Activated naive CD8-positive, alpha-beta T cell treated with anti-CD3 and anti-CD28 coated beads for 36 hours (primary cell): ENCODE results near the gene MEP1A. TPM values are rescaled to one million over a fixed set of nuclear protein-coding genes. Genes with fewer than 3 reads are reported as not detected.
"Not testable (repeated sequence)": the region's sequence is repeated elsewhere in the genome, so short reads cannot be mapped to it uniquely, and the experiment has no call there.

Source experiments
- DNase-seq: peaks from one replicate; pipeline ENCODE4 v3.0.0; 2021
- H3K27ac Mint-ChIP-seq: one replicate; pipeline ENCODE4 v1.8.0; 2022; ENCODE audit warnings: mild to moderate bottlenecking, moderate library complexity, mixed read lengths
- H3K27me3 Mint-ChIP-seq: one replicate; pipeline ENCODE4 v1.8.0; 2022; ENCODE audit warnings: mild to moderate bottlenecking, mixed read lengths
- H3K36me3 Mint-ChIP-seq: one replicate; pipeline ENCODE4 v1.8.0; 2021; ENCODE audit warnings: mild to moderate bottlenecking, mixed read lengths
- H3K4me1 Mint-ChIP-seq: one replicate; pipeline ENCODE4 v1.8.0; 2021; ENCODE audit warnings: mixed read lengths
- H3K4me3 Mint-ChIP-seq: one replicate; pipeline ENCODE4 v1.8.0; 2022; ENCODE audit warnings: mild to moderate bottlenecking, moderate library complexity, mixed read lengths
- H3K9me3 Mint-ChIP-seq: one replicate; pipeline ENCODE4 v1.8.0; 2022; ENCODE audit warnings: mixed read lengths
- total RNA-seq, 2 experiments: library from RNA; stranded (reverse); gene quantifications; one replicate each; pipeline ENCODE4 v1.2.3, GENCODE V29; 2021

MEP1A gene
- total RNA-seq, 2 experiments from 2014 or later, result not detected

DNA sequence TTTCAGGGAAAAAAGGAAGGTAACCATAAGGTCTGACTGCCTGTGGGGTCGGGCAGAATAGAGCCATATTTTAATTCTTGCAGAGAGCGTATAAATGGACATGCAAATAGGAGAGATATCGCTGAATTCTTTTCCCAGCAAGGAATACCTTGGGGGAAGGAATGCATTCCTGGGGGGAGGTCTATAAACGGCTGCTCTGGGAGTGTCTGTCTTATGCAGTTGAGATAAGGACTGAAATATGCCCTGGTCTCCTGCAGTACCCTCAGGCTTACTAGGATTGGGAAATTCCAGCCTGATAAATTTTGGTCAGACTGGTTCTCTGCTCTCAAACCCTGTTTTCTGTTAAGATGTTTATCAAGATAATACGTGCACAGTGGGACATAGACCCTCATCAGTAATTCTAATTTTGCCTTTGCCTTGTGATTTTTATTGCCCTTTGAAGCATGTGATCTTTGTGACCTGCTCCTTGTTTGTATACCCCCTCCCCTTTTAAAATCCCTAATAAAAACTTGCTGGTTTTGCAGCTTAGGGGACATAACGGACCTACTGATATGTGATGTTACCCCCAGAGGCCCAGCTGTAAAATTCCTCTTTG, 49.2 kb downstream of the MEP1A start:
- not testable (repeated sequence) for H3K27me3 Mint-ChIP-seq, H3K36me3 Mint-ChIP-seq, H3K27ac Mint-ChIP-seq, DNase-seq, H3K4me3 Mint-ChIP-seq, H3K4me1 Mint-ChIP-seq
- peaks cover 15% of the 10 kb centered on the region for H3K9me3 Mint-ChIP-seq

DNA sequence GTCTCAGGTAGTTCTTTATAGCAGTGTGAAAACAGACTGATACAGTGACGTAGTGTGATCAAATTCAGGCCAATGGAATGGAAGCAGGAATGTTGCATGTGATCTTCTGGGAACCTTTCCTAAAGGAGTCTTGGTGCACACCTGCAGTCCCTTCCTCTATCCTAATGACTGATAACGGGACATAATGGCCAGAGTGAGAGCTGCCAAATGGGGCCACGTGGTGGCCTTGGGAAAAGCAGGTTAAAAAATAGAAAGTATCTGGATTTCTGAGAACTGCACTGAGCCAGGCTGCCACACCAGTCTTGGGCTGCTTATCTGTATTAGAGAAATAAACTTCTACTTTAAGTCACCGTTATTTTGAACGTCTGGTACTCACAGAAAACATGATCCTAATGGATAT, 51.9 kb downstream of the MEP1A start:
- Mint-ChIP-seq H3K4me1 (peaks cover 5% of the 10 kb centered on the region), H3K27ac (no peak overlapping the region), H3K27me3 (peaks cover 24% of the 10 kb centered on the region), H3K9me3 (peaks cover 15% of the 10 kb centered on the region), H3K36me3 (peaks cover 4% of the 10 kb centered on the region), H3K4me3 (no peak overlapping the region)
- no peak for DNase-seq

DNA sequence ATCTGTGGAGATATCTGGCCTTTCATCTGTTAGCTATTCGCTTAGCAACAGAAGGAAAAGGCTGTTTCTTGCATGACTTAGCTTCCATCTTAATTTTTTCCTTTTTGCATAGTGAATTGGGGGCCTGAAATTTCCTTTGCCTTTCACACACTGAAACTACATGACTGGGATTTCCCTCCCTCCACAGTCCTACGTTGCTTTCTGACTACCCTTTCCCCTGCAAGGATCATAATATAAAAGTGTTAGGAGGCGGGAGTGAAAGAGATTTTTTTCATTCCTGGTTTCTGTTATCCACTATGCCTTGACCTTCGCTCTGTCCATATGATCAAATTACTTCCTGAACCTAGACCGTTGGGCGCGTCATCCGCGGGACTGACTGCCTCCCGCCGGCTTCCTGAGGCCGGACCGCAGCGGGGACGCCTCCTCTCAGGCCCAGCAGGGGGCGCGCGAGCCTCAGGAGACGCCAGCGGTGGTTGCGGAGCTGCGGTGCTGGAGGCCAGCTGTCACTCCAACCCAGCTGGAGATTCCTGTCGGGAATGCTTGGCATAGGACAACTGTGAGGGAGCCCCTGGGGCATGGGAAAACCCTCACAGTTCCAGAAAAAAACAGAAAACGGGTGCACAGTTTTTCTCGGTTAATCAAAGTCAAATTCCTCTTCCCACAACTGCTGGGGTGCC, 55.6 kb downstream of the MEP1A start:
- Mint-ChIP-seq H3K4me3 (peak overlapping the region; percentile 44), H3K36me3 (no peaks in the 10 kb centered on the region), H3K27ac (no peak overlapping the region), H3K4me1 (peaks cover 5% of the 10 kb centered on the region), H3K9me3 (no peaks in the 10 kb centered on the region), H3K27me3 (peaks cover 29% of the 10 kb centered on the region)
- peak; percentile 69 for DNase-seq

DNA sequence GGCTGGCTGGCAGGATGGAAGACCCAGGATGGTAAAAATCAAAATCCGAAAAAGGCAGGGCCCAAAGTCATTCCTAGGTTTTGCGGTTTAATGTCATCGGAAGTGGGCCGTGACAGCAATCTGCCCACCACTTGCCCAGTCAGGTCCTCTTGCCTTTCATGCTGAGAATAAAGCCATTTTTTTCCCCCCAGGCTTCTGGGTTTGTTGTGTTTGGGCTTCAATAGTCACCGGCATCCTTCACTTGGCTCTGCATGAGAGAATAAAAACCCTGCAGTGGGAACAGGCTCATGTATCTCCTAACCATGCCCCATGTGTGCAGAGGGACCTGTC, 56.1 kb downstream of the MEP1A start:
- peaks cover 34% of the 10 kb centered on the region for H3K27me3 Mint-ChIP-seq
- no peak overlapping the region for H3K4me3 Mint-ChIP-seq
- no peak overlapping the region for H3K27ac Mint-ChIP-seq
- no peak for DNase-seq
- no peaks in the 10 kb centered on the region for H3K9me3 Mint-ChIP-seq
- no peaks in the 10 kb centered on the region for H3K36me3 Mint-ChIP-seq
- peaks cover 5% of the 10 kb centered on the region for H3K4me1 Mint-ChIP-seq

DNA sequence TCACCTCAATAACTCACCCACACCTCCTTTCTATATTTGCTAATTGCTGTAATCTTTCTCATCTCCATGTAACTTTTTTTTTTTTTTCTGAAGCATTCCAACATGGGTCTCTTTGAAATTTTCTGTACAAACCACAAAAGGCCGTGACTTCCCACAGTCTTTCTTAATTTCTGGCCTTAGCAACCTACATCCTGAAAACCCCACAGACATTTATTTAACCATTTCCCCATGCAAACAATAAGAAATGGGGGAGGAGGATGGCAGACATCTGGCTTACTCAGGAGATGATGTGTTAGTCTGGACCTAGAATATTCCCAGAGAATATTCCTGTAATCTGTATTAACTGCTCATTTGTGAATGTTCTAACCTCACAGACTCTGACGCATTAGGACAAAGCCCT, 57.6 kb downstream of the MEP1A start:
- Mint-ChIP-seq H3K27me3 (peaks cover 34% of the 10 kb centered on the region), H3K27ac (no peak overlapping the region), H3K36me3 (no peaks in the 10 kb centered on the region), H3K4me3 (no peak overlapping the region), H3K4me1 (peaks cover 5% of the 10 kb centered on the region), H3K9me3 (no peaks in the 10 kb centered on the region)
- DNase-seq, result no peak

DNA sequence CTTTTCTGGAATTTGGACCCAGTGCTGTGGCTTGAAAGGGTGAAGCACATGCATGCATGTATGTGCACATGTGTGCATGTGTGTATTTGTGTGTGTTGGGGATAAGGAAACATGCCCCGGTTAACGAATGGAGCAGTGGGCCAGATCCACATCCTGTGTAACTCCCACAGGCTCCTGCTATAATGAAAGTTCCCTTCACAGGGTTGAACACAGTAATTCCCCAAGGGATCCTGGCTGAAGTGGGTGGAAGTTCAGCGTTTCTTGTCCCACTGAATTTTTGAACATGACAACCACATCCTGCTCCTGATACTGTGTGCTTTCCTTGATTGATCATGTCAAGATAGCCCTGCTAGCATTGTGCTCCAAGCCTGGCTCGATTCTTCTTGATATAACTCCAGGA, 58.4 kb downstream of the MEP1A start:
- not testable (repeated sequence) for DNase-seq, H3K27ac Mint-ChIP-seq, H3K4me1 Mint-ChIP-seq, H3K9me3 Mint-ChIP-seq, H3K4me3 Mint-ChIP-seq, H3K36me3 Mint-ChIP-seq
- H3K27me3 Mint-ChIP-seq, result peaks cover 32% of the 10 kb centered on the region

DNA sequence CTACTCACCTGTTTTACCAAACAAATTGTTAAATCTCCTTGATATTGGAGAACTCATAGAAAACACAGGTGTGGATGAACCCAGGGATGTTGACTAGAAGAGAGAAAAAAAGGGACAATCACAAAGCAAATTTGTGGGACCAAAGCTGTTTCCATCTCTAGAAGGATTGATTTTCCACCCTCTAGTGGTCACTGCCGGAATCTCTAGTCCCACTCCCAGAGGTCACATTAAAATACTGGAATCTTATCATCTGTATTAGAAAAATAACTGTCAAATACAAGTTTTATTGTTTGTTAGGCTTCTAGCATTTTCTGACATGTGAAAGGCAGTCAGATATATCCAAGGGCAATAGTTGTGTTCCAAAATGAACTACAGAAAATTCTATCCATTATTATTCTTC, 62.8 kb downstream of the MEP1A start:
- not testable (repeated sequence) for H3K9me3 Mint-ChIP-seq, H3K27me3 Mint-ChIP-seq, H3K4me3 Mint-ChIP-seq, H3K36me3 Mint-ChIP-seq, H3K4me1 Mint-ChIP-seq, H3K27ac Mint-ChIP-seq
- peak; percentile 11 for DNase-seq

DNA sequence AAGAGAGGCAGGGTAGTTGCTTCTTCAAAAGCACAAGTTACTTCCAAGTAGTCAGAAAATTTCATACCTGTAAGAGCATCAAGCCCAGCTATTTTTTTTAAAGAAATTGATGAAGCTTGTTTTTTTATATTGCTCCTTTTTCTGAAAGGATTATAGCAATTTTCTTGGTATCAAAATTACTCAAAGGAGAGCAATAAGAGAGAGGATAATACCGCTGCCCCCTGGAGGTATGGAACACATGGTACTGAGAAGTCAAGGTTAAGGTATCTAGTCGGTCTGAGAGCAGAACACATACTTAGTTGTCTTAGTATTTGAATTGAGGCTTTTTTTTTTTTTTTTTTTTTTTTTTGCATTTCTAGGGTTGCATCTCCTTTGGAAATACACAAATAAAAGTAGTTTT, 69.2 kb downstream of the MEP1A start:
- H3K36me3 Mint-ChIP-seq, result no peaks in the 10 kb centered on the region
- no peak overlapping the region for H3K27ac Mint-ChIP-seq
- H3K27me3 Mint-ChIP-seq, result peaks cover 10% of the 10 kb centered on the region
- DNase-seq, result no peak
- H3K4me1 Mint-ChIP-seq, result no peaks in the 10 kb centered on the region
- H3K4me3 Mint-ChIP-seq, result no peak overlapping the region
- H3K9me3 Mint-ChIP-seq, result no peaks in the 10 kb centered on the region

DNA sequence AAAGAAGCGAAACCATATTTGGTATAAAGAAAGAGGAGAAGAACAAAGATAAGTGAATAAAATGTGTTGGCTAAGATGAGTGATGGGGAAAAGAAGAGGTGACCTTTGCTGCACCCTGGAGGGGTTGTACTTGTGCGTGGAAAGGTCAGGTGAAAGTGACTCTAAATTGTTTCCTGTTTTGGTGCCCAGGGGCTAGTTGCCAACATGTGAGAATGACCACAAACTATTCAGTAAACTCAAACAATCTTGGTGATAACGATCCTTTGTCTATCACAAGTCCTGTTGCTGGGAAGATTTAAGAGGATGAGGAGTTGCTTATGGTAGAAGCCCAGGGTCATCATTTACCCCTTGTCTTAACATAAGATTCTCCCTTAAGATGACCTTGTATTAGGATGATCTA, 70.6 kb downstream of the MEP1A start:
- no peak for DNase-seq
- H3K36me3 Mint-ChIP-seq, result no peaks in the 10 kb centered on the region
- H3K4me3 Mint-ChIP-seq, result no peak overlapping the region
- H3K4me1 Mint-ChIP-seq, result no peaks in the 10 kb centered on the region
- no peak overlapping the region for H3K27ac Mint-ChIP-seq
- no peaks in the 10 kb centered on the region for H3K9me3 Mint-ChIP-seq
- peaks cover 10% of the 10 kb centered on the region for H3K27me3 Mint-ChIP-seq

DNA sequence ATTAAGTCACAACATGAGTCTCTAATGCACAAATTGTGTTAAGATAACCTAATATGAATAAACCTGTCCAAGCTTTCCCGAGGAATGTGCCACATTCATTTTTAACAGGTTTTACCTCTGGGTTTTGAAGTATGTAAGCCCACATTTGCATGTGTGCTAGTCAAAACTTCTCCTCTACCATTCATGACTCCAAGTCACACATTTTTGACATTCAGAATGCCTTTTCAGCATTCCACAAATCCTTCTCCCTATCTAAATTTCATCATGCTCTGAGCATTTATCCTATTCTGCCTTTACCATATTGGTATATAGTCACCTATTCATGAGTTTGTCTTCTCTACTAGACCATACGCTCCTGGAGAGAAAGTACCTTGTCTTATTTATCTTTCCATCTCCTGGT, 72.0 kb downstream of the MEP1A start:
- Mint-ChIP-seq H3K9me3 (no peaks in the 10 kb centered on the region), H3K36me3 (no peaks in the 10 kb centered on the region), H3K4me1 (no peaks in the 10 kb centered on the region)

DNA sequence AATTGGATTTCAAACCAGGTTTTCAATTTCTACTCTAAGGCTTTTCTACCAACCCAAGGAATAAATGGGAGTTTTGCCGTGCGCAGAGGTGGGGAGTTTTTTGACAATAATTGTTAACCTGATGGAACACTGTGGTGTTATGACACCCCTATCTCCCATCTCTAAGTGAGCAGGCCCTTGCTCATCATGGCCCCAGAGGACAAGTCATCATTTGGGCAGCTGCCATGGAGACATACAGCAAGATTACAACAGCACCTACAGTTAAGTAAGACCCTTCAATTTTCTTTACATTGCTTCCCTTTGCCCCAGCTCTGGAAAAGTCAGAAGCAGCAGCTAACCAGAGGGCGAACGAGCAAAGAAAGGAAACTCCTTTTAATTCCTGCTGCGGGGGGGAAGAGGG, 74.2 kb downstream of the MEP1A start:
- Mint-ChIP-seq H3K4me1 (no peaks in the 10 kb centered on the region), H3K36me3 (no peaks in the 10 kb centered on the region), H3K9me3 (no peaks in the 10 kb centered on the region), H3K27me3 (peaks cover 18% of the 10 kb centered on the region), H3K27ac (no peak overlapping the region), H3K4me3 (no peak overlapping the region)
- no peak for DNase-seq

More for the DNA sequence above, 72.0 kb downstream of the MEP1A start:
- DNase-seq, result no peak
- Mint-ChIP-seq H3K27ac (no peak overlapping the region), H3K4me3 (no peak overlapping the region), H3K27me3 (peaks cover 15% of the 10 kb centered on the region)

DNA sequence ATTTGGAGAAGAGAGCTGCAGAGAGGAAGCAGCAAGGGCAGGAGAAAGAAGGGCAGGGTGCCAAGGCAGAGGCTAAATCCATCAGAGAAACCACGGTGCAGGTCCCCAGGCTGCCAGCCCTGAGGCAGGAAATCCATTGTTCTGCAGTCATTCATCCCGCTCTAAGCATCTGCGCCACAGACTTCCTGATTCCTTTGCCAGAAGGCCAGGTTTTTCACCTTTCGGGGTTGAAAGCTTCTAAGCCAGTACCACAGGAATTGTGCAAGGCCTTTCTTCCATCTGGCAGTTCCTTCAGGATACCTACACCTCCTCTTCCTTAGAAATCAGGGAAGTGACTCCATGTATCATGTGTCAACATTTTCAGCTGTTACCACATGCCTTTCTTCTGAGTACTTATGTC, 82.9 kb downstream of the MEP1A start:
- no peaks in the 10 kb centered on the region for H3K4me1 Mint-ChIP-seq
- H3K4me3 Mint-ChIP-seq, result no peak overlapping the region
- H3K36me3 Mint-ChIP-seq, result no peaks in the 10 kb centered on the region
- no peaks in the 10 kb centered on the region for H3K9me3 Mint-ChIP-seq
- peaks cover 19% of the 10 kb centered on the region for H3K27me3 Mint-ChIP-seq
- H3K27ac Mint-ChIP-seq, result no peak overlapping the region
- DNase-seq, result no peak

DNA sequence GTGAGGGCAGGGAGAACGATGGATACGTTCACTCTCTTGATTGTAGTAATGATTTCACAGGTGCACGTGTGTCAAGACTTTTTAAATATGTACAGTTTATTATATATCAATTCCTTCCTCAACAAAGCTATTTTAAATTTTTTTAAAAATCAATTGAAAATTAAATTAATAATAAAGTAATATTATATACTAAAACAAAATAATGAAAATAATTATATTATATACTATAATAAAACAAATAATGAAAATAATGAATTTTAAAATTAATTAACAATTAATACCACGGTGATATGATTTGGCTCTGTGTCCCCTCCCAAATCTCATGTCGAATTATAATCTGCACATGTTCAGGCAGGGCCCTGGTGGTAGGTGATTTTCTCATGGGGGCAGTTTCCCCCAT, 85.8 kb downstream of the MEP1A start:
- Mint-ChIP-seq H3K36me3 (no peaks in the 10 kb centered on the region), H3K9me3 (no peaks in the 10 kb centered on the region), H3K4me1 (no peaks in the 10 kb centered on the region), H3K27ac (no peak overlapping the region), H3K27me3 (peaks cover 17% of the 10 kb centered on the region), H3K4me3 (no peak overlapping the region)
- no peak for DNase-seq

DNA sequence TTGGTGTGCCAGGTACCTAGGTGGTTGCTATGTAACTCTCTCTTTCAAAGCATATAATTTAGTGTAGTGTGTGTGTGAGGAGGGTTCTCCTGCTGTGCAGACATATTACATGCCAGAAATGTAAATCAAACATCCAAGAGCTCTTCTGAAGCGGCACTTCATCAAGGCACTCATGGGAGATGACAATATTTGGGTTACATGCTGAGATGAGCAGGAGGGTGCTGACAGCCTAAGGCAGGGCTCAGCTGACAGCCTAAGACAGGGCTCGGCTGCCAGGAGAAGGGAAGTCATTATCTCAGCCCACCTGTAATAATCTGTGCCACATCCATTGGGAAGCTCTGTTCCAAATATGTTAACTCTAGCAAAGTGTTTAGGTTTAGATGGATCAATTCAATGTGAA, 89.5 kb downstream of the MEP1A start:
- Mint-ChIP-seq H3K4me1 (no peaks in the 10 kb centered on the region), H3K27ac (no peak overlapping the region), H3K36me3 (no peaks in the 10 kb centered on the region), H3K9me3 (no peaks in the 10 kb centered on the region), H3K27me3 (peaks cover 11% of the 10 kb centered on the region), H3K4me3 (no peak overlapping the region)
- DNase-seq, result no peak

DNA sequence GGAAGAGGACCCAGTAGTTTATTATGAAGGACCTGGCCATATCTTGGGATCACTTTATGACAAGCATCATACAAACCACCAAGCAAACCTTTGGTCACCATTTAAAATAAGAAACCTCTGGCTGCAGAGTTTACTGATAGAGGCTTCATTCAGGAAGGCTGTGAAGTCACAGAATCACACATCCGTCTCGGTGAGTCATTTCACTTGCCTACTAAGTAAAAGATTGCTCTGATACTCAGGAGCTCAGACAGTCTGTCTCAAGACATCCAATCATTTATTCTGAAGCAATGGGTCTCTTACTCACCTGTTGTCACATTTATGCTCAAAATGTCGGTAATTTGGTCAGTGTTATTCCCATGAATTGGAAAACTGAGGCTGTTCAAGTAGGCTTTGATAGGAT, 94.8 kb downstream of the MEP1A start:
- Mint-ChIP-seq H3K27ac (no peak overlapping the region), H3K4me1 (no peaks in the 10 kb centered on the region), H3K36me3 (no peaks in the 10 kb centered on the region), H3K9me3 (no peaks in the 10 kb centered on the region), H3K4me3 (no peak overlapping the region), H3K27me3 (peaks cover 3% of the 10 kb centered on the region)
- no peak for DNase-seq

DNA sequence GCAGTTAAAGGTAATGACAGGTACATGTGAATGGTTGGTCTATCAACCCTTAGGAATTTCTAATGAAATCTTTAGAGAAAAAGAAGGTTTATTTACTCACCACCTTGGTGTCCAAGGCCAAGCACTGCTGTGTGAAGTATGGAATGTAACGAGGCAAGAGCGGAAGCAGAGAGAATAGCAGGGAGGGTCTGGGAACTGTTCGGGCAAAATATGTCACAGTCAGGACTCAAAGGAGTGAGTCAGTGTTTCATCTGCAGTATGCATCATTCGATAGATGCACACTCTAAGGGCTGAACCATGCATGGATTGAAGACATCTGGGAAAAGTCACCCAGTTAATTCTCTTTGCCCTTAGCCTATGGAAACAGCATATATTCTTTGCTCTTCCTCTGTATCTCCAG, 95.4 kb downstream of the MEP1A start:
- Mint-ChIP-seq H3K9me3 (no peaks in the 10 kb centered on the region), H3K36me3 (no peaks in the 10 kb centered on the region), H3K27ac (no peak overlapping the region), H3K27me3 (peaks cover 3% of the 10 kb centered on the region), H3K4me3 (no peak overlapping the region), H3K4me1 (no peaks in the 10 kb centered on the region)
- DNase-seq, result no peak
